Bone marrow (tissue), 2 donors: ENCODE data around the gene ITGB4.
A peak's percentile ranks its signal among the peaks of the same experiment; 100 is the strongest.

Experiments used
- DNase-seq, 2 donors: peaks; one replicate each; lab custom pipeline; 2025; lab: John Stamatoyannopoulos, UW

The ITGB4 gene

GRCh38 chr17:75731716-75732498, 10.6 kb downstream of the ITGB4 start:
- no peak for DNase-seq

- no peak for DNase-seq
Measured at GRCh38 chr17:75733471-75733870, 12.2 kb downstream of the ITGB4 start.

- DNase-seq = no peak
Measured at GRCh38 chr17:75734674-75735294, 13.5 kb downstream of the ITGB4 start.

GRCh38 chr17:75736173-75736835, 15.0 kb downstream of the ITGB4 start:
- no peak for DNase-seq

GRCh38 chr17:75737133-75737962, 16.1 kb downstream of the ITGB4 start:
- DNase-seq = no peak

- DNase-seq = peak; percentile 72 to 73
Measured at GRCh38 chr17:75738218-75738802, 17.1 kb downstream of the ITGB4 start.

- no peak for DNase-seq
Measured at GRCh38 chr17:75739174-75739573, 17.9 kb downstream of the ITGB4 start.

- DNase-seq = no peak
Measured at GRCh38 chr17:75739801-75740200, 18.5 kb downstream of the ITGB4 start.

- no peak for DNase-seq
Measured at GRCh38 chr17:75740215-75740614, 19.0 kb downstream of the ITGB4 start.

- DNase-seq = no peak
Measured at GRCh38 chr17:75740631-75741077, 19.4 kb downstream of the ITGB4 start.

GRCh38 chr17:75742337-75742736, 21.1 kb downstream of the ITGB4 start:
- DNase-seq = no peak

- DNase-seq = no peak
Measured at GRCh38 chr17:75743625-75744206, 22.5 kb downstream of the ITGB4 start.

- DNase-seq = no peak
Measured at GRCh38 chr17:75748706-75749105, 27.4 kb downstream of the ITGB4 start.

- DNase-seq = peak; percentile 65 to 71
Measured at GRCh38 chr17:75749545-75750389, 28.5 kb downstream of the ITGB4 start.

- no peak for DNase-seq
Measured at GRCh38 chr17:75750661-75751423, 29.6 kb downstream of the ITGB4 start.

- DNase-seq = no peak
Measured at GRCh38 chr17:75751676-75752404, 30.6 kb downstream of the ITGB4 start.

- no peak for DNase-seq
Measured at GRCh38 chr17:75752405-75752709, 31.1 kb downstream of the ITGB4 start.

- DNase-seq = no peak
Measured at GRCh38 chr17:75752802-75753513, 31.7 kb downstream of the ITGB4 start.
